GM23338 (cell line): ENCODE results near the gene CLOCK. TPM values are rescaled to one million over a fixed set of nuclear protein-coding genes. Genes with fewer than 3 reads are reported as not detected.

ENCODE experiments used
- ATAC-seq: fragments of 200-7000 bp; cut with Tn5 transposase; 3 replicates; pipeline ENCODE4 v1.9.1; 2020
- DNase-seq: peaks from one replicate; pipeline ENCODE4 v3.0.0-alpha.2; 2015; ENCODE audit warnings: low spot score
- H2AFZ ChIP-seq: fragments of 200-600 bp; sonication (generic); 2 replicates; pipeline ENCODE4 v1.8.0; 2016; ENCODE audit warnings: antibody characterized with exemption, mild to moderate bottlenecking, moderate library complexity
- H3F3A ChIP-seq: fragments of 200-600 bp; sonication (generic); replicated peaks from 2 replicates; pipeline ENCODE4 v1.8.0; 2017; ENCODE audit warnings: antibody characterized with exemption, mixed run types, low read depth
- H3K27ac ChIP-seq: fragments of 200-600 bp; sonication (generic); 2 replicates; pipeline ENCODE4 v1.6.1; 2016; ENCODE audit warnings: low read depth
- H3K27me3 ChIP-seq: fragments of 200-600 bp; sonication (generic); 2 replicates; pipeline ENCODE4 v1.8.0; 2016; ENCODE audit warnings: mild to moderate bottlenecking, mixed run types, moderate library complexity; ENCODE audit not compliant: insufficient read depth
- H3K36me3 ChIP-seq: fragments of 200-600 bp; sonication (generic); 2 replicates; pipeline ENCODE4 v1.8.0; 2016; ENCODE audit warnings: mild to moderate bottlenecking; ENCODE audit not compliant: insufficient read depth
- H3K4me1 ChIP-seq: fragments of 200-600 bp; sonication (generic); 2 replicates; pipeline ENCODE4 v1.8.0; 2016; ENCODE audit warnings: mild to moderate bottlenecking, moderate library complexity; ENCODE audit not compliant: insufficient read depth
- H3K4me2 ChIP-seq: fragments of 200-600 bp; sonication (generic); 2 replicates; pipeline ENCODE4 v1.7.1; 2017; ENCODE audit warnings: mixed run types
- H3K4me3 ChIP-seq: fragments of 200-600 bp; sonication (generic); 2 replicates; pipeline ENCODE4 v1.6.1; 2016; ENCODE audit warnings: mixed run types
- H3K79me2 ChIP-seq: fragments of 200-600 bp; sonication (generic); replicated peaks from 2 replicates; pipeline ENCODE4 v1.8.0; 2017; ENCODE audit warnings: mild to moderate bottlenecking; ENCODE audit not compliant: insufficient read depth
- H3K9me2 ChIP-seq: fragments of 200-600 bp; sonication (generic); 2 replicates; pipeline ENCODE4 v1.8.0; 2017; ENCODE audit not compliant: insufficient read depth
- H4K20me1 ChIP-seq: fragments of 200-600 bp; sonication (generic); replicated peaks from 2 replicates; pipeline ENCODE4 v1.8.0; 2017; ENCODE audit warnings: mild to moderate bottlenecking; ENCODE audit not compliant: insufficient read depth
- H3K27ac Mint-ChIP-seq: 2 replicates; pipeline ENCODE4 v1.8.0; 2020; ENCODE audit warnings: inconsistent platforms, mild to moderate bottlenecking, moderate library complexity, mixed read lengths
- H3K27me3 Mint-ChIP-seq: 3 replicates; pipeline ENCODE4 v1.8.0; 2022; ENCODE audit warnings: low read depth, mild to moderate bottlenecking, moderate library complexity, mixed read lengths, inconsistent platforms; ENCODE audit not compliant: insufficient read depth, poor library complexity
- H3K36me3 Mint-ChIP-seq: 3 replicates; pipeline ENCODE4 v1.8.0; 2021; ENCODE audit warnings: low read depth, mild to moderate bottlenecking, inconsistent platforms, moderate library complexity, mixed read lengths
- H3K4me1 Mint-ChIP-seq: 3 replicates; pipeline ENCODE4 v1.8.0; 2020; ENCODE audit warnings: mild to moderate bottlenecking, inconsistent platforms, mixed read lengths
- H3K4me3 Mint-ChIP-seq: 3 replicates; pipeline ENCODE4 v1.8.0; 2021; ENCODE audit warnings: moderate library complexity, mild to moderate bottlenecking, inconsistent platforms, mixed read lengths
- H3K9me3 Mint-ChIP-seq: 3 replicates; pipeline ENCODE4 v1.8.0; 2020; ENCODE audit warnings: moderate library complexity, mild to moderate bottlenecking, inconsistent platforms, mixed read lengths
- CTCF ChIP-seq, 2 experiments: fragments of 200-600 bp in 1 of 2; sonication (generic) in 1 of 2; conservative IDR thresholded peaks; 2 replicates each; pipeline versions ENCODE4 v1.5.1 to v1.6.1; 2016 to 2017; ENCODE audit warnings: antibody characterized with exemption in 2 of 2, low read depth in 2 of 2, mild to moderate bottlenecking in 2 of 2, moderate library complexity in 1 of 2
- ETS1 ChIP-seq: IDR thresholded peaks from 2 replicates; pipeline ENCODE4 v1.6.1; 2016; ENCODE audit warnings: antibody characterized with exemption
- EZH2 ChIP-seq: fragments of 200-600 bp; sonication (generic); IDR thresholded peaks from one replicate; pipeline ENCODE4 v1.8.0; 2017; ENCODE audit warnings: antibody characterized with exemption, mild to moderate bottlenecking, low read depth; ENCODE audit not compliant: unreplicated experiment
- EZH2phosphoT487 ChIP-seq: fragments of 200-600 bp; sonication (generic); IDR thresholded peaks from one replicate; pipeline ENCODE4 v1.8.1; 2018; ENCODE audit warnings: antibody characterized with exemption; ENCODE audit not compliant: unreplicated experiment
- JUNB ChIP-seq: IDR thresholded peaks from one replicate; pipeline ENCODE4 v1.6.1; 2016; ENCODE audit warnings: antibody characterized with exemption; ENCODE audit not compliant: unreplicated experiment
- NANOG ChIP-seq: IDR thresholded peaks from 2 replicates; pipeline ENCODE4 v1.6.1; 2016; ENCODE audit warnings: antibody characterized with exemption, borderline replicate concordance
- POLR2AphosphoS5 ChIP-seq: IDR thresholded peaks from 2 replicates; pipeline ENCODE4 v1.6.1; 2016; ENCODE audit warnings: antibody characterized with exemption, low read depth
- REST ChIP-seq: IDR thresholded peaks from one replicate; pipeline ENCODE4 v1.6.1; 2018; ENCODE audit warnings: antibody characterized with exemption; ENCODE audit not compliant: unreplicated experiment
- STAT1 ChIP-seq: IDR thresholded peaks from one replicate; pipeline ENCODE4 v1.6.1; 2016; ENCODE audit warnings: antibody characterized with exemption; ENCODE audit not compliant: unreplicated experiment
- ZNF114 ChIP-seq: fragments of 250-450 bp; sonication (Bioruptor Pico); IDR thresholded peaks from 2 replicates; pipeline ENCODE4 v1.5.0; 2020; ENCODE audit warnings: mild to moderate bottlenecking, moderate library complexity
- ZNF331 ChIP-seq: fragments of 250-450 bp; sonication (Bioruptor Pico); IDR thresholded peaks from 2 replicates; pipeline ENCODE4 v1.5.0; 2020; ENCODE audit warnings: low read depth, mild to moderate bottlenecking, moderate library complexity
- polyA plus RNA-seq: library from polyadenylated mRNA; unstranded; fragments of >200 nt; fragmentation: Nextera tagmentation; extraction: Ambion mirVana; gene quantifications from 2 replicates; pipeline ENCODE4 v1.2.1, GENCODE V29; 2016
- total RNA-seq: library from RNA; depleted of rRNA; stranded (reverse); fragments of >200 nt; shearing (Covaris generic); gene quantifications from 2 replicates; pipeline ENCODE4 v1.2.3, GENCODE V29; 2014

CLOCK gene
- total and polyA plus RNA-seq, 2 experiments from 2014 or later, result 17.1 to 28.8 TPM

GRCh38 chr4:55468724-55469123, 78.0 kb downstream of the CLOCK start (continued):
- TF ChIP-seq CTCF (conservative IDR thresholded peaks at IDR 0.05; ENCODE audit: low read depth in 2 of 2), result no peak
- no peak for TF ChIP-seq ZNF331 (CRISPR knock-in tag)
- TF ChIP-seq EZH2phosphoT487, result no peak
- no peak for TF ChIP-seq STAT1
- TF ChIP-seq REST, result no peak
- no peak for TF ChIP-seq EZH2
- TF ChIP-seq POLR2AphosphoS5, result no peak

GRCh38 chr4:55466001-55466400, 80.7 kb downstream of the CLOCK start:
- Mint-ChIP-seq H3K27me3 (no peaks in the 10 kb centered on the region), H3K4me1 (peaks cover 8% of the 10 kb centered on the region), H3K9me3 (no peaks in the 10 kb centered on the region), H3K36me3 (peaks cover 17% of the 10 kb centered on the region), H3K27ac (no peak overlapping the region), H3K4me3 (no peak overlapping the region)
- no peak overlapping the region for H2AFZ ChIP-seq
- H3K9me2 ChIP-seq, result no peaks in the 10 kb centered on the region
- H3F3A ChIP-seq, result no peaks in the 10 kb centered on the region
- no peak for DNase-seq
- no peaks in the 10 kb centered on the region for H3K79me2 ChIP-seq
- H3K27ac ChIP-seq, result no peak overlapping the region
- H4K20me1 ChIP-seq, result no peaks in the 10 kb centered on the region
- H3K4me2 ChIP-seq, result no peak overlapping the region
- no peak for ATAC-seq
- H3K4me1 ChIP-seq, result peaks cover 16% of the 10 kb centered on the region
- peaks cover 18% of the 10 kb centered on the region; the same call in 1 of the 2 replicates for H3K36me3 ChIP-seq
- no peaks in the 10 kb centered on the region for H3K27me3 ChIP-seq
- no peak overlapping the region for H3K4me3 ChIP-seq
- TF ChIP-seq JUNB (no peak), ETS1 (no peak), ZNF114 (CRISPR knock-in tag) (no peak), REST (no peak), EZH2 (no peak), ZNF331 (CRISPR knock-in tag) (no peak), EZH2phosphoT487 (no peak), STAT1 (no peak), CTCF (conservative IDR thresholded peaks at IDR 0.05; ENCODE audit: low read depth in 2 of 2) (no peak), NANOG (no peak)
